GM12801 (cell line): ENCODE results near the gene CNNM3.

Source experiments
- CTCF ChIP-seq: IDR thresholded peaks from one replicate; pipeline ENCODE4 v1.5.1; 2011; ENCODE audit warnings: control low read depth; ENCODE audit not compliant: insufficient read length; ENCODE audit errors: extremely low read depth

Gene CNNM3

DNA sequence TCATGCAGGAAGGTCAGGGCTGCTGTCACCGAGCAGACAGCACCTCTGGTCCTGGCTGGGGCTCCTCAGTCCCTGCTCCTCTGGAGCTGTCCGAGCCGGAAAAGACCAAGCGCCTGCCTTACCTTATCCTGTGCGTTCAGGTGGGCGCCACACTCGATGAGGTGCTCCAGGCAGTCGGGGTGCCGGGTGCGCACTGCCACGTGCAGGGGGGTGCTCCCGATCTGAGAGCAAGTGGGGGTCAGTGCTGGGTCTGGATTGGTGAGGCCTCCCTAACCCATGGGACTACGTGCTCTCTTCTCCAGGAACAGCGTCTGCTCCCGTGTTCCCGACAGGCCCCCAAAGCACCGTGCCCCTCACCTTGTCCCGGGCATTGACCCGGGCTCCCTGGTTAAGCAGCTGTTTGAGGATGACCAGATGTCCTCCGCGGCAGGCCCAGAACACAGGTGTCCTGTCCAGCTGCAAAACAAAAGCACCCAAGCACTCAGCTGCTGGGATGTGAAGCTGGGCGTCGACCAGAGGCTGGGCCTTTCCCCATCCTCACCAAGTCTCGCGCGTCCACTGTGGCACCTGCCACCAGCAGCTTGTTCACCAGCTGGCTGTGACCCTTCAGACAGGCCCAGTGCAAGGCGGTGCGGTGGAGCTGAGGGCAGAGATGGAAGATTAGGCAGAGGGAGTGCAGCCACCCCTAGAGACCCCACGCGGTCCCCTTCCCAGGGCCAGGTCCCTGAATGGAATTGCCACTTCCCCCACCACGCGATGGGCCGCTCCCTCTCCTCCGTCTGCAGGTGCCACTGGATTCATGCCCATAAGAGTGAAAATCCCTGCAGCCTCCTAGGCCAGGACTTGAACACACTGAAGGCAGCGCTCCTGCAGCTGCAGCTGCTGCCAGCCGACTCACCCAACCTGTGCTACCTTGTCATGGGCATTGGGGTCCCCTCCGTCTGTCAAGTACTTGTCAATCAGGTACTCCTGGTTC is 24.1 kb downstream of the CNNM3 start:
- TF ChIP-seq CTCF: no peak

- no peak for TF ChIP-seq CTCF
Measured at GRCh38 chr2:96841701-96842495, 25.8 kb downstream of the CNNM3 start.

DNA sequence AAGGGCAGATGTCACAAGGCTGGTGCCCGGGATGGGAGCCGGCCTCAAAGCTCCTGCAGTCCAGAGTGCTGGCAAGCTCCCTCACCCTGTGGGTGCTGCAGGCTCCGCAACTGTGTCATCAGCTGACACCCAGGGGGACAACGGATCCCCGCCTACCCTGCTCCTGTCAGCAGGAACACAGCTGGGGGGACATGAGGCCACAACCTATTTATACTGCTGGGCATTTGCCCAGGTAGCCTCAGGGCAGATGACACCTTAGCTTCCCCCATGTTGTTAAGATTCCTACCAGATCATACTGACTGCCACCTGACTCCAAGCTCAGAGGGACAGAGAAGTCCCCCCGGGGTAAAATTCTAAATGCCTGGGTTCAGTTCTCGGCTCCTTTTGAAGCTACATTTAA is 26.5 kb downstream of the CNNM3 start:
- TF ChIP-seq CTCF: no peak

DNA sequence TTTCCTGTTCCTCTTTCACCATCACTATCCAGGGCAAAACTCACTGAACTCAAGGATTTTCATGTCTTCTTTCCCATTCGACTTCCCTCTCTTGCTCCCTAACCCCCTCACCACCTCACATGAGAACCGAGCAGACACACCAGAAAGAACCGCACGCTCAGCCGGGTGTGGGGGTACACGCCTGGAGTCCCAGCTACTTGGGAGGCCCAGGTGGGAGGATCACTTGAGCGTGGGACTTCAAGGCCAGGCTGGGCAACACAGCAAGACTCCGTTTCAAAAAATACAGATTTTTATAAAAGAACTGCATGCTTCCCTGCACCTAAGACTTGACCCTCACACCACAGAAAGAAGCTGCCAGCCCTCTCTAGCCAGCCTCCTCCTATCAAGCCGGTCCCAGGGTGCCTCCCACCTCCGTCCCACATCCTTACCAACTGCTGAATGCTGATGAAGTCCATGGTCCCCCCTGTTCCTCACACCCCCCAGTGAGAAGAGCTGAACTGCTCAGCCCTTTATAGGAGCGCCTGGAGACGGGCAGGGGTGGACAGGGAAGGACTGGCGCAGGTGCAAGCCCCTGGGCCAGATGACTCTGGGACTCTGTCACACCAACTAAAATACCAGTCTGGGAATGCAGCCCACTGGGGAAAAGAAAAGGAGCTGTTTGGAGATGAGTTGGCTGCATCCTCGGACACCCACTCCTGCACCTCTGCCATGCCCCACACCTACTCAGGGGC is 27.6 kb downstream of the CNNM3 start, which contains the start of gene ANKRD23:
ANKRD23 (minus strand) TSS at position 484 of the 731 bp plus-strand sequence; CDS start at position 455, 29 bp downstream.
- no peak for TF ChIP-seq CTCF

GRCh38 chr2:96844405-96844808 is 28.3 kb downstream of the CNNM3 start:
- no peak for TF ChIP-seq CTCF

DNA sequence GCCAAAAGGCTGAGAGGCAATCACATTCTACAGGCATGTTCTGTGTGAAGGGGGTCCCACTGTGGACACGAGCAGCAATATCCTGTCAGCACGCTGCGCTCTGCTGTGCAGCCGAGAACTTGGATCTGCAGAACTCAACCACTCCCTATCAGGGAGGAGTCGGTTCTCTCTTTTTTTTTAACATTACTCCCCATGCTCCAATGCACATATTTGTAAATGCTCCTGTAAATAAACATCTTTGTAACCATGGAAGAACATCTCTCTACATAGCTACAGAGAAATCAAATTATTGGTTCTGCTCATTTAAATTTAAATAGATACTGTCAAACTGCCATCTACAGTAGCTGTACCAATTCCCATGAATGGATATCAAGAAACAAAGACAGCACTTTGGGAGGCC is 30.8 kb downstream of the CNNM3 start:
- TF ChIP-seq CTCF: no peak

- TF ChIP-seq CTCF: no peak
Measured at GRCh38 chr2:96847586-96847985, 31.5 kb downstream of the CNNM3 start.
